K562 (cell line): ENCODE results near the gene NLRC3. TPM values are rescaled to one million over a fixed set of nuclear protein-coding genes. Genes with fewer than 3 reads are reported as not detected.

ENCODE experiments used
- ATAC-seq: fragments of 200-7000 bp; cut with Tn5 transposase; 3 replicates; pipeline ENCODE4 v1.9.1; 2020; ENCODE audit warnings: moderate library complexity
- BruUV-seq: library from RNA; stranded (reverse); fragments of 400-500 nt; replicated peaks from 2 replicates; lab custom pipeline; 2021; lab: Mats Ljungman, UMichigan
- CTCF ChIA-PET: fragments of 300-600 bp; formaldehyde crosslinking; extraction: SDS; loops from one replicate; lab custom pipeline; 2021; ENCODE audit warnings: low intra/inter-chr PET ratio; lab: Yijun Ruan, JAX
- POLR2A ChIA-PET: fragments of 300-600, 350-650 bp; sonication (Branson Sonifier 250); formaldehyde crosslinking; extraction: SDS; loops from one replicate; lab custom pipeline; 2021; ENCODE audit warnings: antibody characterized with exemption, inconsistent platforms; lab: Yijun Ruan, JAX
- DNase-seq, 4 experiments: peaks; one replicate each; pipeline versions ENCODE4 v3.0.0 to v3.0.0-alpha.2; 2011 to 2018; ENCODE audit warnings: low spot score in 3 of 4, mixed read lengths in 3 of 4; ENCODE audit errors: extremely low read depth in 1 of 4
- FAIRE-seq: peaks from 2 replicates; lab custom pipeline; 2011; peaks lifted over from hg19 to GRCh38; lab: Jason Lieb, UNC
- H2AFZ ChIP-seq: 2 replicates; pipeline ENCODE4 v1.6.0; 2011; ENCODE audit warnings: low read depth, low read length, control low read depth, inconsistent platforms
- H3K27ac ChIP-seq: fragments of 200-600 bp; 3 replicates; pipeline ENCODE4 v1.8.0; 2011; ENCODE audit warnings: low read depth, mild to moderate bottlenecking, control low read depth, inconsistent platforms, low read length, moderate library complexity, mixed read lengths; ENCODE audit errors: extremely low read depth
- H3K27me3 ChIP-seq, 2 experiments: fragments of 300-600 bp in 1 of 2; 2 replicates in 1 of 2; 3 replicates in 1 of 2; pipeline versions ENCODE4 v1.6.0 to v1.8.0; 2011; ENCODE audit warnings: inconsistent platforms in 2 of 2, low read length in 2 of 2, mild to moderate bottlenecking in 1 of 2, mixed read lengths in 1 of 2, moderate library complexity in 1 of 2; ENCODE audit not compliant: control insufficient read depth in 2 of 2, insufficient read depth in 2 of 2
- H3K36me3 ChIP-seq: fragments of 300-600 bp; 3 replicates; pipeline ENCODE4 v1.8.0; 2011; ENCODE audit warnings: mild to moderate bottlenecking, low read length, inconsistent platforms; ENCODE audit not compliant: control insufficient read depth, insufficient read depth
- H3K4me1 ChIP-seq, 2 experiments: fragments of 200-600 bp in 1 of 2; replicated peaks in 1 of 2; 2 replicates in 1 of 2; 3 replicates in 1 of 2; pipeline versions ENCODE4 v1.5.1 to v1.8.0; 2011; ENCODE audit warnings: inconsistent platforms in 2 of 2, low read length in 2 of 2, mild to moderate bottlenecking in 1 of 2, mixed read lengths in 1 of 2, moderate library complexity in 1 of 2; ENCODE audit not compliant: control insufficient read depth in 2 of 2, insufficient read depth in 2 of 2
- H3K4me2 ChIP-seq: 2 replicates; pipeline ENCODE4 v1.6.1; 2011; ENCODE audit warnings: low read length, control low read depth, inconsistent platforms, mixed read lengths; ENCODE audit not compliant: insufficient read depth
- H3K4me3 ChIP-seq: fragments of 200-600 bp; sonication (generic), shearing (Covaris generic); 2 replicates; pipeline ENCODE4 v1.5.1; 2016; ENCODE audit warnings: control low read depth, inconsistent platforms
- H3K79me2 ChIP-seq: fragments of 200-600 bp; 3 replicates; pipeline ENCODE4 v1.8.0; 2011; ENCODE audit warnings: low read length, inconsistent platforms; ENCODE audit not compliant: control insufficient read depth, insufficient read depth
- H3K9ac ChIP-seq, 2 experiments: 2 replicates each; pipeline versions ENCODE4 v1.6.0 to v1.6.1; 2011; ENCODE audit warnings: low read depth in 2 of 2, low read length in 2 of 2, control low read depth in 1 of 2, inconsistent platforms in 1 of 2, mild to moderate bottlenecking in 1 of 2, mixed read lengths in 1 of 2; ENCODE audit not compliant: insufficient read depth in 1 of 2
- H3K9me1 ChIP-seq: one replicate; pipeline ENCODE4 v1.6.0; 2011; ENCODE audit warnings: inconsistent platforms, mild to moderate bottlenecking, low read length, moderate library complexity; ENCODE audit not compliant: control insufficient read depth, insufficient read depth
- H3K9me3 ChIP-seq: replicated peaks from 2 replicates; pipeline ENCODE4 v1.5.1; 2011; ENCODE audit warnings: low read depth, low read length, inconsistent platforms; ENCODE audit not compliant: control insufficient read depth, insufficient read depth
- H4K20me1 ChIP-seq: replicated peaks from 2 replicates; pipeline ENCODE4 v1.6.1; 2011; ENCODE audit warnings: low read length, inconsistent platforms, mixed read lengths; ENCODE audit not compliant: control insufficient read depth, insufficient read depth
- BCLAF1 ChIP-seq, 2 experiments: fragments of 450-650 bp in 1 of 2; IDR thresholded peaks; 2 replicates each; pipeline ENCODE4 v1.6.1; 2011 to 2017; ENCODE audit warnings: low read depth in 2 of 2, antibody characterized with exemption in 1 of 2, borderline replicate concordance in 1 of 2, low read length in 1 of 2, mild to moderate bottlenecking in 1 of 2, mixed read lengths in 1 of 2; ENCODE audit not compliant: control insufficient read depth in 1 of 2
- CREB5 ChIP-seq: fragments of 250-450 bp; sonication (Bioruptor Pico); IDR thresholded peaks from 2 replicates; pipeline ENCODE4 v1.5.0; 2020; ENCODE audit warnings: mild to moderate bottlenecking
- HMGN3 ChIP-seq: IDR thresholded peaks from 2 replicates; pipeline ENCODE4 v1.6.1; 2011; ENCODE audit warnings: borderline replicate concordance, low read depth, mild to moderate bottlenecking, mixed read lengths, low read length; ENCODE audit not compliant: insufficient read length; ENCODE audit errors: extremely low read depth
- IRF1 ChIP-seq: sonication (generic); formaldehyde crosslinking; IDR thresholded peaks from 2 replicates; pipeline ENCODE4 v1.8.0; 2022; ENCODE audit warnings: missing genetic modification reagents, mild to moderate bottlenecking, borderline replicate concordance
- NFIX ChIP-seq: fragments of 250-450 bp; sonication (Bioruptor Pico); IDR thresholded peaks from 2 replicates; pipeline ENCODE4 v1.4.0; 2020; ENCODE audit warnings: low read depth, mild to moderate bottlenecking, moderate library complexity
- NR0B1 ChIP-seq: fragments of 450-650 bp; IDR thresholded peaks from one replicate; pipeline ENCODE4 v1.6.1; 2018; ENCODE audit warnings: mild to moderate bottlenecking, moderate library complexity; ENCODE audit not compliant: partially characterized antibody
- RBM25 ChIP-seq: fragments of 200-400 bp; formaldehyde crosslinking; IDR thresholded peaks from 2 replicates; pipeline ENCODE4 v1.6.1; 2018; ENCODE audit warnings: low read length, low read depth, moderate library complexity; ENCODE audit not compliant: severe bottlenecking
- ZNF274 ChIP-seq: IDR thresholded peaks from 2 replicates; pipeline ENCODE4 v1.6.1; 2011; ENCODE audit warnings: low read depth, mild to moderate bottlenecking, low read length, moderate library complexity, borderline replicate concordance
- WGBS: fragments of 100-300 bp; shearing (Covaris generic); methylation state at CpG from one replicate; pipeline ENCODE4 v1.1.6; 2016; ENCODE audit warnings: low coverage, mixed read lengths; ENCODE audit not compliant: insufficient coverage; ENCODE audit errors: missing lambda C conversion rate; 5-methylcytosine and 5-hydroxymethylcytosine counted together
- in situ Hi-C: fragments of 300-500 bp; cut with MboI; formaldehyde crosslinking; loops from 4 replicates; pipeline ENCODE4 v1.15.0; 2018; ENCODE audit warnings: inconsistent platforms, mixed read lengths
- intact Hi-C: fragments of 100-400 bp; cut with micrococcal nuclease; formaldehyde crosslinking; loops from 2 replicates; pipeline ENCODE4 v1.14.2; 2022
- polyA plus RNA-seq, 8 experiments: library from polyadenylated mRNA; depleted of rRNA in 4 of 8; stranded (reverse) in 5 of 8; unstranded in 3 of 8; fragments of >200 nt; fragmentation: Nextera tagmentation in 2 of 8; fragmentation: Illumina TruSeq in 1 of 8; extraction: Ambion mirVana in 2 of 8; extraction: Trizol in 1 of 8; gene quantifications; 2 replicates each; pipeline versions ENCODE4 v1.2.1 to v1.2.3, GENCODE V29; 2011 to 2014; ENCODE audit warnings: inconsistent platforms in 1 of 8, missing spikeins in 1 of 8
- total RNA-seq, 7 experiments: library from RNA; depleted of rRNA in 6 of 7; stranded (reverse); fragments of >200 nt in 6 of 7; fragmentation: Illumina TruSeq in 2 of 7; extraction: Trizol in 2 of 7; gene quantifications; 2 replicates each; pipeline versions ENCODE4 v1.2.1 to v1.2.3, GENCODE V29; 2011 to 2021; ENCODE audit warnings: low replicate concordance in 1 of 7
- TF ChIP-seq, protein P1 (sequence below): fragments of 250-450 bp; sonication (Bioruptor Pico); IDR thresholded peaks from 2 replicates; pipeline ENCODE4 v1.8.0; 2022; ENCODE audit warnings: moderate library complexity, mild to moderate bottlenecking, inconsistent platforms

Gene NLRC3
- total and polyA plus RNA-seq, 9 of the 15 experiments (the other 6 are each of a cell fraction or from before 2014, with no cell fraction given) = 0.03 to 0.13 (median 0.03) TPM; not detected in 4

- Histone ChIP-seq H3K9me1 (no peaks in the 10 kb centered on the region), H3K4me1 (peaks cover 10 to 18% of the 10 kb centered on the region in 2 experiments; a peak in 4 of 5 replicates), H3K79me2 (peaks cover 18% of the 10 kb centered on the region), H3K9me3 (no peaks in the 10 kb centered on the region), H3K36me3 (peaks cover 7% of the 10 kb centered on the region; the same call in 2 of the 3 replicates), H4K20me1 (no peaks in the 10 kb centered on the region), H3K4me2 (no peak overlapping the region), H2AFZ (no peak overlapping the region), H3K4me3 (no peak overlapping the region), H3K27ac (no peak overlapping the region), H3K27me3 (no peaks in the 10 kb centered on the region), H3K9ac (no peak overlapping the region)
- ChIA-PET CTCF (no interaction called here), POLR2A (interaction anchor here (0.6 to 1.3 kb wide), 2 partner anchors 11 to 28 kb away, joined by 3 to 4 read pairs; no protein-coding TSS in a partner anchor)
- no TSS peak for BruUV-seq
- intact Hi-C loops (no loop called here), in situ Hi-C loops (no loop called here)
- 73% methylated on average over 7 of the region's 7 CpGs for WGBS
- FAIRE-seq (no peak), DNase-seq (no peak), ATAC-seq (no peak)
- TF ChIP-seq ZNF274 (no peak), NR0B1 (no peak), RBM25 (no peak), CREB5 (CRISPR knock-in tag) (no peak), BCLAF1 (IDR thresholded peaks at IDR 0.05; ENCODE audit: borderline replicate concordance in 1 of 2, control insufficient read depth in 1 of 2, low read depth in 2 of 2, low read length in 1 of 2) (no peak), HMGN3 (no peak), IRF1 (CRISPR knock-in tag) (no peak), NFIX (CRISPR knock-in tag) (no peak)
- TF ChIP-seq, protein P1, sequence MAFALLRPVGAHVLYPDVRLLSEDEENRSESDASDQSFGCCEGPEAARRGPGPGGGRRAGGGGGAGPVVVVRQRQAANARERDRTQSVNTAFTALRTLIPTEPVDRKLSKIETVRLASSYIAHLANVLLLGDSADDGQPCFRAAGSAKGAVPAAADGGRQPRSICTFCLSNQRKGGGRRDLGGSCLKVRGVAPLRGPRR (CRISPR knock-in tag) = no peak
Observed at GRCh38 chr16:3607161-3607560, 30.0 kb upstream of the NLRC3 start.
